Measurements from ENCODE around the gene VAV2. TPM values are rescaled to one million over a fixed set of nuclear protein-coding genes. Genes with fewer than 3 reads are reported as not detected.

The VAV2 gene
- total RNA-seq, 3 donors from 2014 or later, result 29.4 to 34.8 (median 34.5) TPM

DNA sequence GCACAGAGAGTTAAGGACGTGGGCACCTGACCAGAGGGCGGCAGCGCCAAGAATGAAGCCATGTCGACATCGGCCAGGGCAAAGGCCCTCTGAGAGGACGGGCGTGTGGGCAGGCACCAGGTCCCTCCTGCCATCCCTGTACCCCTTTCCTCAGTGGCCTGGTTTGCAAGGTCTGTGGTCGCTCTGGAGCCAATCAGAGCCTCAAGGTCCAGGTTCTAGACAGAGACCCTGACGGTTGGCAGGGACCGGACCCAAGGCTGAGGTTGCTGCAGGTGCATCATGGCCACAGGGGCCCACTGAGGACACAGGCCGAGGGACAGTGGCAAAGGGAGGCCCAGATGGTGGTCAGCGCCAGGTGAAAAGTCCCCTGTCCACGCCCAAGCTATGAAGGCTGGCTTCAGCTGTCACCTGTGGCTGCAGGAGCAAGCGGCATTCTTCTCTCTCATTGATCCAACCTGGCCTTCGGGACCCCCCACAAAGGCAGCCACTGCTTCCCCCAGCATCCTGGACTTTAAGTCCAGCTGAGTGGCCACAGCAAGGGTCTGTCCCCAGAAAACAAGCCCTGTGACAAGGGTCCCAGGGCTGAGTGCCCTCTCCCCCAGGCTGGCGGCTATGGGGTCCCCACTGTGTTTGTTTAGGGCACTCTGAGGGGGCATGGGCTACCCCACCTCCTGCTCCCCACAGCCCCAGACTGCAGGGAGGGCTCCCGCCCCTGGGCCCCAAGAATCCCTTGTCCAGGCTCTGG lies 48.9 kb downstream of the VAV2 start:
- intact Hi-C loops (cut with DNase I, micrococcal nuclease), result no loop called here
- H3K9me3 ChIP-seq, result no peaks in the 10 kb centered on the region
- no peak for ATAC-seq
- no peak overlapping the region for H3K4me3 ChIP-seq
- TF ChIP-seq, protein P1, sequence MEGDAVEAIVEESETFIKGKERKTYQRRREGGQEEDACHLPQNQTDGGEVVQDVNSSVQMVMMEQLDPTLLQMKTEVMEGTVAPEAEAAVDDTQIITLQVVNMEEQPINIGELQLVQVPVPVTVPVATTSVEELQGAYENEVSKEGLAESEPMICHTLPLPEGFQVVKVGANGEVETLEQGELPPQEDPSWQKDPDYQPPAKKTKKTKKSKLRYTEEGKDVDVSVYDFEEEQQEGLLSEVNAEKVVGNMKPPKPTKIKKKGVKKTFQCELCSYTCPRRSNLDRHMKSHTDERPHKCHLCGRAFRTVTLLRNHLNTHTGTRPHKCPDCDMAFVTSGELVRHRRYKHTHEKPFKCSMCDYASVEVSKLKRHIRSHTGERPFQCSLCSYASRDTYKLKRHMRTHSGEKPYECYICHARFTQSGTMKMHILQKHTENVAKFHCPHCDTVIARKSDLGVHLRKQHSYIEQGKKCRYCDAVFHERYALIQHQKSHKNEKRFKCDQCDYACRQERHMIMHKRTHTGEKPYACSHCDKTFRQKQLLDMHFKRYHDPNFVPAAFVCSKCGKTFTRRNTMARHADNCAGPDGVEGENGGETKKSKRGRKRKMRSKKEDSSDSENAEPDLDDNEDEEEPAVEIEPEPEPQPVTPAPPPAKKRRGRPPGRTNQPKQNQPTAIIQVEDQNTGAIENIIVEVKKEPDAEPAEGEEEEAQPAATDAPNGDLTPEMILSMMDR (IDR thresholded peaks at IDR 0.05), result no peak
- peak in 1 of 3 donors; percentile 37 for DNase-seq
- H3K36me3 ChIP-seq (ENCODE audit: low read depth), result no peaks in the 10 kb centered on the region
- no peaks in the 10 kb centered on the region for H3K4me1 ChIP-seq (ENCODE audit: low read depth)

- TF ChIP-seq, protein P1 (IDR thresholded peaks at IDR 0.05), result no peak
- no peaks in the 10 kb centered on the region for H3K9me3 ChIP-seq
- no peaks in the 10 kb centered on the region for H3K4me1 ChIP-seq (ENCODE audit: low read depth)
- H3K36me3 ChIP-seq (ENCODE audit: low read depth), result no peaks in the 10 kb centered on the region
- ATAC-seq, result no peak
- intact Hi-C loops (cut with DNase I, micrococcal nuclease), result no loop called here
- H3K4me3 ChIP-seq, result no peak overlapping the region
- peak in 2 of 3 donors; percentile 17 to 36 for DNase-seq
Observed at GRCh38 chr9:133942206-133942975, 49.7 kb downstream of the VAV2 start.

DNA sequence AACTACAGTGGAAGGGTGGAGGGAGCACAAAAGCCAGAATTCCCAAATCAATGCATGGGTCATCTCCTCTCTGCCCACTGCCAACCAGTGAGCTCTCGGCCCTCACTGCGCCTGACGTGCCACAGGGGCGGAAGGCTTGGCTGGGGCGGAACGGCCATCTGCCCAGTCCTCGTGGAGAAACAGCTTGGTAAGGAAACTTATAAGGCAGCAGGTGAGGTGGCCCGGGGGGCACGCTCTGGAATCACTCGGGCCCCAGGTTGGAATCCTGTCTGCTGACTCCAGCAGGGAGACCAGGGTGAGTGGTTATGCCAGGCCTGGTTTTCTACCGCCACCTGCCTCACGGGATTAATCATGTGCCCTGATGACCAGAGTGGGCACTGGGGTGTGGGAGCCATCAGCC lies 52.3 kb downstream of the VAV2 start:
- TF ChIP-seq, protein P1 (IDR thresholded peaks at IDR 0.05), result no peak
- intact Hi-C loops (cut with DNase I, micrococcal nuclease), result no loop called here
- Histone ChIP-seq H3K9me3 (no peaks in the 10 kb centered on the region), H3K4me1 (ENCODE audit: low read depth) (peaks cover 15% of the 10 kb centered on the region), H3K4me3 (no peak overlapping the region), H3K36me3 (ENCODE audit: low read depth) (no peaks in the 10 kb centered on the region)
- ATAC-seq (no peak), DNase-seq (peak in 1 of 3 donors; percentile 19)

DNA sequence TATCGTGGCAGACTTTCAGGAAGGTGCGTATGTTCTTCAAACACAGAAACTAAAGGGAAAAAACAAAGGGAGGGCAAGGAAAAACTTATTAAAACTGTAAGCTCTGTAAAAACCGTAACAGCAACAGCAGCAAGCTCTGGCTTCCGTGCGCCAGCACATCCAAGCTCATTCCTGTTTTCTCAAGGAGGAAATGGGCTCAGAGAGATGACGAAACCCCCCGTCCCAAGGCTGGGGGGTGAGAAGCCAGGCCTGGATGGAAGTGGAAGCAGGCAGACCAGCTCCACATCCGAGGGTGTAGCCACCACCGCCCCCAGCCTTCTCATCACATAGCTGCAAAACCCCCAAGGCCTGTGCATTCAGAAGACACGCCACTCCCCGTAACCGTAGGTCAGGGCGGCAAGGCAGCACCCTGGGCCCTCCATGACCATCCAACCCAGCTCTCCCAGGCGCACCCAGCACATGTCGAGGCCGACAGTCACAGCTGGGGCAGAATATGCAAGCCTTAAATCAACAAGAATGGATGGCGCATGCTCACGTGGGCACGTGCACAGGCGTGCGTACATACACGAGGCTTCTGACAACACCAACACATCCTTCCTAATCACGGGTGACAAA lies 52.8 kb downstream of the VAV2 start:
- Histone ChIP-seq H3K9me3 (no peaks in the 10 kb centered on the region), H3K4me1 (ENCODE audit: low read depth) (peaks cover 15% of the 10 kb centered on the region), H3K36me3 (ENCODE audit: low read depth) (no peaks in the 10 kb centered on the region), H3K4me3 (no peak overlapping the region)
- DNase-seq, result no peak
- TF ChIP-seq, protein P1 (IDR thresholded peaks at IDR 0.05), result no peak
- intact Hi-C loops (cut with DNase I, micrococcal nuclease), result no loop called here
- ATAC-seq, result no peak

DNA sequence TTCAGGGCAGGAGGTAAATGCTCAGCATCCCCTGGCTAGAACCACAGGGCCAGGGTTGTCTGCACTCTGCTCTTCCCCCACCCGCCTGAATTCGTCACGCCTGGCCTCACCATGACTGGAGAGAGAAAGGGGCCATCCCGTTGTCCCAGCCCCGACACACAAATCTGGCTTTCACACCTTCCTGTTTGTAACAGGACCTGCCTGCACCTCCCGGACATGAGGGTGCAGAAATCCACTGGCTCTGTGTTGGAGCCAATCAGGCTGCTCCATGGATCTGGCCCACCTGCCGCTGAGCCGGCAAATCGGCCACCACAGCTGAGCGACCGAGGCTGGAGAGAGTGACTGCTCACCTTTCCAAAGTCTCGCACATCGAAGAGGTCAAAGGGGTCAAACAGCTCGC lies 53.4 kb downstream of the VAV2 start:
- H3K36me3 ChIP-seq (ENCODE audit: low read depth), result no peaks in the 10 kb centered on the region
- peaks cover 15% of the 10 kb centered on the region for H3K4me1 ChIP-seq (ENCODE audit: low read depth)
- TF ChIP-seq, protein P1 (IDR thresholded peaks at IDR 0.05), result no peak
- ATAC-seq (no peak), DNase-seq (no peak)
- intact Hi-C loops (cut with DNase I, micrococcal nuclease), result no loop called here
- no peak overlapping the region for H3K4me3 ChIP-seq
- H3K9me3 ChIP-seq, result no peaks in the 10 kb centered on the region
